Measurements from ENCODE around the gene TRIML2. TPM values are rescaled to one million over a fixed set of nuclear protein-coding genes. Genes with fewer than 3 reads are reported as not detected.

The TRIML2 gene
- total and polyA plus RNA-seq, 10 donors, result not detected

DNA sequence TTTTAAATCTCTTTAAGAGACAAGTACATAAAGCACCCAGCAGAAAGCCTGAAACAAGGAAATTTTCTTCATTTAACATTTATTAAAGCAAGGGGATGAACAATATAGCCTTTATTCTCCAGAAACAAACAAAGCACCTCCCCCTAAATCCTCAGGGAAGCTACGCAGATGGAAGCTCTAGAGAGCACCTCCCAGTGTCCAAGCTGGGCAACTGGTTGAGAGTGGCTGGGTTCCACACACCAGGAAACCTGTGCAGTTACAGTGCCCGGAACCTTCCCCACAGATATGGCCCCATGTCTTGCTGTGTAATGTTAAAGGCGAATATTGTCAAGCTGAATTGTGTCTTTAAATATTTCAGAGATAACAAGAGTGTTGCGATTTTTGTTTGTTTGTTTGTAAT, 21.0 kb upstream of the TRIML2 start:
- WGBS, 5 donors, result 84 to 91% (median 87%) methylated on average over 4 of the region's 4 CpGs
- TF ChIP-seq, protein P1, sequence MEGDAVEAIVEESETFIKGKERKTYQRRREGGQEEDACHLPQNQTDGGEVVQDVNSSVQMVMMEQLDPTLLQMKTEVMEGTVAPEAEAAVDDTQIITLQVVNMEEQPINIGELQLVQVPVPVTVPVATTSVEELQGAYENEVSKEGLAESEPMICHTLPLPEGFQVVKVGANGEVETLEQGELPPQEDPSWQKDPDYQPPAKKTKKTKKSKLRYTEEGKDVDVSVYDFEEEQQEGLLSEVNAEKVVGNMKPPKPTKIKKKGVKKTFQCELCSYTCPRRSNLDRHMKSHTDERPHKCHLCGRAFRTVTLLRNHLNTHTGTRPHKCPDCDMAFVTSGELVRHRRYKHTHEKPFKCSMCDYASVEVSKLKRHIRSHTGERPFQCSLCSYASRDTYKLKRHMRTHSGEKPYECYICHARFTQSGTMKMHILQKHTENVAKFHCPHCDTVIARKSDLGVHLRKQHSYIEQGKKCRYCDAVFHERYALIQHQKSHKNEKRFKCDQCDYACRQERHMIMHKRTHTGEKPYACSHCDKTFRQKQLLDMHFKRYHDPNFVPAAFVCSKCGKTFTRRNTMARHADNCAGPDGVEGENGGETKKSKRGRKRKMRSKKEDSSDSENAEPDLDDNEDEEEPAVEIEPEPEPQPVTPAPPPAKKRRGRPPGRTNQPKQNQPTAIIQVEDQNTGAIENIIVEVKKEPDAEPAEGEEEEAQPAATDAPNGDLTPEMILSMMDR (IDR thresholded peaks at IDR 0.05 in 8 of 11, conservative IDR thresholded peaks at IDR 0.05 in 3 of 11), result no peak
- TF ChIP-seq POLR2A (IDR thresholded peaks at IDR 0.05), result no peak
- no peak for TF ChIP-seq POLR2AphosphoS5 (IDR thresholded peaks at IDR 0.05)
- no peaks in the 10 kb centered on the region for H3K27me3 ChIP-seq (replicated peaks in 1 of 7)
- intact Hi-C loops (cut with DNase I; ENCODE audit: low total_unique reads), result no loop called here
- H3K4me3 ChIP-seq, result no peak overlapping the region
- no peak for DNase-seq
- no peaks in the 10 kb centered on the region for H3K4me1 ChIP-seq
- no peak overlapping the region for H3K27ac ChIP-seq
- H3K9me3 ChIP-seq, result peaks cover 0 to 9% (median 2%) of the 10 kb centered on the region in 8 donors
- no peaks in the 10 kb centered on the region for H3K36me3 ChIP-seq

DNA sequence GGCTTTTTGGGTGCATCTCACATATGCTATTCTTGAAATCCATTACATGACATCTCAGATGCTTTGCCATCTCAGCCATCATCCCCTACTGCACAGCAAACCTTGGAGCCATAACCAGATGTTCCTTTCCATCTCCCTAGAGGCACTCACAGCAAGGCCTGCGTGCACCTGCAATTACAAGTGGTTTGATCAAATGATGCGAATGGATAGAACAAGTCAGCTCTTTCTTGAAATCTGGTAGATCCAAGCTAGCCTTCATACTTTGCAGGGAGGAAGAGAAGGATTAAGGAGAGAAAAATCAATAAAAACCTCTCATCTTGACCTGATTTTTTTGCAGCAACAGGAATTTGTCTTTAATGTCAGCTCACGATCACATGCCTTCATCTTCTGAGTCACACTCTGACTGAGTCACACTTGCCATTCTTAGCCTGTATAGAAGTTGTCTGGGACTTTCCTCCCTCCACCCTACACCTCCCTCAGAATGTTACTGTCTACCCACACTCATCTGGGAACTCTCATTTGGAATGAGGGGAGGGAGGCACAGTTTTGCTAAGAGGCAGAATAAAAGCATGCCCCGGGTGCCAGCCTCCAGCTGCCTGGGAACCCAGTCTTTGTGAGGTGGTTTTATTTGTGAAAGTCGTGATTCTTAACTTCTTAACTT, 17.9 kb upstream of the TRIML2 start:
- Histone ChIP-seq H3K4me3 (no peak overlapping the region), H3K27me3 (replicated peaks in 1 of 7) (no peaks in the 10 kb centered on the region), H3K4me1 (no peaks in the 10 kb centered on the region), H3K27ac (no peak overlapping the region), H3K9me3 (peaks cover 0 to 9% (median 3%) of the 10 kb centered on the region in 8 donors), H3K36me3 (no peaks in the 10 kb centered on the region)
- no peak for DNase-seq
- intact Hi-C loops (cut with DNase I; ENCODE audit: low total_unique reads), result no loop called here
- WGBS, 5 donors, result 60 to 79% (median 76%) methylated on average over 5 of the region's 5 CpGs
- TF ChIP-seq POLR2A (IDR thresholded peaks at IDR 0.05) (no peak), POLR2AphosphoS5 (IDR thresholded peaks at IDR 0.05) (no peak)
- TF ChIP-seq, protein P1 (IDR thresholded peaks at IDR 0.05 in 8 of 11, conservative IDR thresholded peaks at IDR 0.05 in 3 of 11), result no peak

DNA sequence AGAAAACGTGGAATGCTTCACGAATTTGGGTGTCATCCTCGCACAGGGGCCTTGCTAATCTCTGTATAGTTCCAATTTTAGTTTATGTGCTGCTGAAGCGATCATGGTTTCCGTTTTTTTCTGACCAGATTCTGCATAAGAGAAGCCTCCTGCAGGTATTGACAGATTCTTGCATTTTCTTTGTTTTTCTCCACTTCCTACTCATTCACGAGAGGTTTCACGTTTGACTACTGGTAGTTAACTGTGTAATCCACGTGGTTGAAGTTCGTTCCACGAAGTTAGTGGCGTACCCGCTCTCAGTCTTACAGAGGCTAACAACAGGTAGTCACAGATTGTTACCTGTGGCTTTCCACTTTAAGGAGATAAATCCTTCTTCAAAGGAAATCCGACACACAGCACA, 12.1 kb upstream of the TRIML2 start:
- Histone ChIP-seq H3K27me3 (replicated peaks in 1 of 7) (no peaks in the 10 kb centered on the region), H3K36me3 (no peaks in the 10 kb centered on the region), H3K27ac (no peak overlapping the region), H3K9me3 (peaks cover 0 to 18% (median 4%) of the 10 kb centered on the region in 8 donors), H3K4me3 (no peak overlapping the region), H3K4me1 (no peaks in the 10 kb centered on the region)
- WGBS, 5 donors, result 44 to 52% (median 50%) methylated on average over 13 of the region's 13 CpGs
- TF ChIP-seq POLR2A (IDR thresholded peaks at IDR 0.05), result no peak
- no peak for TF ChIP-seq POLR2AphosphoS5 (IDR thresholded peaks at IDR 0.05)
- TF ChIP-seq, protein P1 (IDR thresholded peaks at IDR 0.05 in 8 of 11, conservative IDR thresholded peaks at IDR 0.05 in 3 of 11), result no peak
- intact Hi-C loops (cut with DNase I; ENCODE audit: low total_unique reads), result no loop called here
- no peak for DNase-seq

DNA sequence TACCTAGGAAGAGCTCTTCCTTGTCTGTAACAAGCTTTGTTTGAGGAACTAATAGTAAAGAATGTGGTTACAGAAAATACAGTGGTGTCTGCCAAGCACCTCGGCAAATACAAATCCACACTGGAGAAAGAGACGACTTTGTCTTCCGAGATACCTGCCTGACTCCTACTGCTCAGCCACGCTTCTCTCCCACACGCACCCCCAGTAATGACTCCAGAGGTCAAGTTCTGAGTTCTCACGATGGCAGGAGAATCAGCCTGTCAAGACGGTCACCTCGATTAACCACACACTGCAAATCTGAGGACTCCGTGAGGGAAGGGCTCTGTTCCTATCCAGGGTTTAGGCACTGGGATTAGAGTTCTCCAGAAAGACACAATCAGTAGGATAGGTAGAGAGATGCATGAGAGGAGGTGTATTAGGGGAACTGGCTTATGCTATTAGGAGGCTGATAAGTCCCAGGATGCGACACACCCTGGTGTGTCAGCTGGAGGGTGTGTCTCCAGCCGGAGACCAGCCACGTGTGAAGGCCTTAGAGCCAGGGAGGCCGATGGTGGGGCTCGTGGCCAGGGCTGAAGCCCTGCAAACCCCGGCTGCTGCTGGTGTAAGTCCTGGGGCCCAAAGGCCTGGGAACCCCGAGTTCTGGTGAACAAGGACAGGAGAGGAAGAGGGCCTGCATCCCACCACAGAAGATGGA, 8.4 kb upstream of the TRIML2 start:
- 78 to 87% (median 81%) methylated on average over 15 to 16 of the region's 16 CpGs for WGBS, 5 donors

More for the DNA sequence above, 8.4 kb upstream of the TRIML2 start:
- intact Hi-C loops (cut with DNase I; ENCODE audit: low total_unique reads), result no loop called here
- Histone ChIP-seq H3K36me3 (no peaks in the 10 kb centered on the region), H3K4me1 (no peaks in the 10 kb centered on the region), H3K27ac (no peak overlapping the region), H3K4me3 (no peak overlapping the region), H3K9me3 (peaks cover 0 to 18% (median 5%) of the 10 kb centered on the region in 8 donors), H3K27me3 (replicated peaks in 1 of 7) (no peaks in the 10 kb centered on the region)
- DNase-seq, result no peak
- TF ChIP-seq, protein P1 (IDR thresholded peaks at IDR 0.05 in 8 of 11, conservative IDR thresholded peaks at IDR 0.05 in 3 of 11), result no peak
- no peak for TF ChIP-seq POLR2A (IDR thresholded peaks at IDR 0.05)
- no peak for TF ChIP-seq POLR2AphosphoS5 (IDR thresholded peaks at IDR 0.05)
